ENCODE data around the gene EPS8L1.
"Not testable (repeated sequence)": the region's sequence is repeated elsewhere in the genome, so short reads cannot be mapped to it uniquely, and the experiment has no call there.

EPS8L1 gene

DNA sequence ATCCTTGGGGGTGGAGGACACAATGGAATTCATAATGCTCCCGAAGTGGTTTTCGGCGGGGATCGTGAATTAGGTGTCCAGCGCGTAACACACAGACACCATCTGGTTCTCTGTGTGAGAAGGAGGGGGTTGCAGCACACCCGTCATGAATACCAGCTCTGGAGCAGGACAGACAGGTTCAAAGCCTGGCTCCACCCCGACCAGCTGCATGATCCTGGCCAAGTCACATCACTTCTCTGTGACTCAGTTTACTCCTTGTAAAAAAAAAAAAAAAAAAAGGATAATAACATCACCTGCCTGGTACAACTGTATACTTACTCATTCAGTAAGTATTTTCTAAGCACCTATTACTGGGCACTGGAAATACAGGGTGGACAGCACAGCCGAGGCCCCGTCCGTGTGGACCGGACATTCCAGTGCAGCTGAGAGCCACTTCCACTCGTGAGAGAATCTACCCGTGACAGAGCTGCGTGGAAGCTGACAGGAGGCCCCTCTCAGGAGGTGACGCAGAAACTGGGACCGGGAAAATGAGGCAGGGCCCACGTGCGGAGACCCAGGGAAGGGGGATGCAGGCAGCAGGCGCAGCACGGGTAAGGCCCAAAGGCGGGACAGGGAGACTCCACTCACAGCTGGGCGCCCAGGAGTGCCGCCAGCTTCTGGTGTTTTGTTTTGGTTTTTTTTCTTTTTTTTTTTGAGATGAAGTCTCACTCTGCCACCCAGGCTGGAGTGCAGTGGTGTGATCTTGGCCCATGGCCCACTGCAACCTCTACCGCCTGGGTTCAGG lies 24.7 kb upstream of the EPS8L1 start:
- no peak for DNase-seq

GRCh38 chr19:55053735-55054134 lies 21.9 kb upstream of the EPS8L1 start:
- no peak for DNase-seq

GRCh38 chr19:55056827-55057226 lies 18.8 kb upstream of the EPS8L1 start:
- no peak for DNase-seq

GRCh38 chr19:55058781-55059610 lies 16.7 kb upstream of the EPS8L1 start:
- DNase-seq, result no peak

DNA sequence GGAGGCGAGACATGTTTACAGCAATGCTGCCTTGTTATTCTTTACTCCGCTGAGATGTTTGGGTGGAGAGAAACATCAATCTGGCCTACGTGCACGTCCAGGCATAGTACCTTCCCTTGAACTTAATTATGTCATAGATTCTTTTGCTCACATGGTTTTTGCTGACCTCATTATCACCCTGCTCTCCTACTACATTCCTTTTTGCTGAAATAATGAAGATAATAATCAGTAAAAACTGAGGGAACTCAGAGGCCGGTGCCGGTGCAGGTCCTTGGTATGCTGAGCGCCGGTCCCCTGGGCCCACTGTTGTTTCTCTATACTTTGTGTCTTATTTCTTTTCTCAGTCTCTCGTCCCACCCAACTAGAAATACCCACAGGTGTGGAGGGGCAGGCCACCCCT lies 15.4 kb upstream of the EPS8L1 start:
- not testable (repeated sequence) for DNase-seq

GRCh38 chr19:55062735-55063491 lies 12.8 kb upstream of the EPS8L1 start, which contains the start of gene RDH13:
TSS of gene RDH13 (minus strand) at chr19:55063148. CDS start at chr19:55063032, 116 bp downstream.
- DNase-seq, result peak; percentile 94

- DNase-seq, result no peak
Measured at GRCh38 chr19:55063492-55063843, 12.2 kb upstream of the EPS8L1 start.

DNA sequence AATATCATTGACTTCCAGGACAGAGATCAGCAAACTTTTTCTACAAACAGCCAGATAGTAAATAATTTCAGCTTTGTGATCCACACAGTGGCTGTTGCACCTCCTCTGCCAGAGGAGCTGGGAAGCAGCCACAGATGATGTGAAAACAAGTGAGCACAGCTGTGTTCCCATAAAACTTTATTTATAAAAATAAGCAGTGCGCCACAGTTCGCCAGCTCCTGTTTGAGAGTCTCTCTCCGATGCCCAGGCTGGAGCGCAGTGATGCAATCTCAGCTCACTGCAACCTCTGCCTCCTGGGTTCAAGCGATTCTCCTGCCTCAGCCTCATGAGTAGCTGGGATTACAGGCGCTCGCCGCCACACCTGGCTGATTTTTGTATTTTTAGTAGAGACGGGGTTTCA lies 10.2 kb upstream of the EPS8L1 start:
- not testable (repeated sequence) for DNase-seq

DNA sequence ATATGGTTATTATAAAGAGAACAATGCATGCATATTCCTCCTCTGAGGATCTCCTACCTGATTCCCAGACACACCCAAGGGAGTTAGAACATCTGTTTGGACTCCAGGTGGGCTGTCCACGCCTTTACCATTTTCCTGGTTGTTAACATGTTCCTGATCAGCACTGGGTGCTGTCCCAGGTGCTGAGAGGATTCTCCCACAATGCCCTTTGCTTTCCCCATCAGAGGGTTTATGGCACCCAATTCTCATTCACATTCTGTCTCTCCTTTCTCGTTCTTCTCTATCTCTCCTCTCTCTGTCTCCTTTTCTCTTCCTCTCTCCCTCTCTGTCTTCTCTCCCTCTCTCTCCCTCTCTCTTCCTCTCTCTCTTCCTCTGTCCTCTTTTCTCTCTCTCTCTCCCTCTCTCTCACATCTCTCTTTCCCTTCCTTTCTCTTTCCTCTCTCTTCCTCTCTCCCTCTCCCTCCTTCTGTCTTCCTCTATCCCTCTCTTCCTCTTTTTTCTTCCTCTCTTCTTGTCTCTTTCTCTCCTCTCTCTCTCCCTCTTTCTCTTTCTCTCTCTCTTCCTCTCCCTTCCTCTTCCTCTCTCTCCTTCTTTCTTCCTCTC lies 9.5 kb upstream of the EPS8L1 start:
- DNase-seq, result no peak

DNA sequence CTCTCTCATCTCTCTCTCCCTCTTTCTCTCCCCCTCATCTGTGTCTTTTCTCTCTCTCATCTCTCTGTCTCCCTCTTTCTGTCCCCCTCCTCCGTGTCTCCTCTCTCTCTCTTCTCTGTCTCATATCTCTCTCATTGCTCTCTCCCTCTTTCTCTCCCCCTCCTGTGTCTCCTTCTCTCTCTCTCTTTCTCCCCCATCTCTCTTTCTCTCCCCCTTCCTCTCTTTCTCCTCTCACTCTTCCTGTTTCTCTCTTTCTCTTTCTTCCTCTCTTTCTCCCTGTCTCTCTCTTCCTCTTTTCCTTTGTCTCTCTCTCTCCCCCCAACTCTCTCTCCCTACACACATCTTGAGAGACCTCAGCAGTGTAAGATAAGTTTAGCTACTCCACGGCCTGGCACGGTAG lies 7.8 kb upstream of the EPS8L1 start:
- DNase-seq, result no peak

DNA sequence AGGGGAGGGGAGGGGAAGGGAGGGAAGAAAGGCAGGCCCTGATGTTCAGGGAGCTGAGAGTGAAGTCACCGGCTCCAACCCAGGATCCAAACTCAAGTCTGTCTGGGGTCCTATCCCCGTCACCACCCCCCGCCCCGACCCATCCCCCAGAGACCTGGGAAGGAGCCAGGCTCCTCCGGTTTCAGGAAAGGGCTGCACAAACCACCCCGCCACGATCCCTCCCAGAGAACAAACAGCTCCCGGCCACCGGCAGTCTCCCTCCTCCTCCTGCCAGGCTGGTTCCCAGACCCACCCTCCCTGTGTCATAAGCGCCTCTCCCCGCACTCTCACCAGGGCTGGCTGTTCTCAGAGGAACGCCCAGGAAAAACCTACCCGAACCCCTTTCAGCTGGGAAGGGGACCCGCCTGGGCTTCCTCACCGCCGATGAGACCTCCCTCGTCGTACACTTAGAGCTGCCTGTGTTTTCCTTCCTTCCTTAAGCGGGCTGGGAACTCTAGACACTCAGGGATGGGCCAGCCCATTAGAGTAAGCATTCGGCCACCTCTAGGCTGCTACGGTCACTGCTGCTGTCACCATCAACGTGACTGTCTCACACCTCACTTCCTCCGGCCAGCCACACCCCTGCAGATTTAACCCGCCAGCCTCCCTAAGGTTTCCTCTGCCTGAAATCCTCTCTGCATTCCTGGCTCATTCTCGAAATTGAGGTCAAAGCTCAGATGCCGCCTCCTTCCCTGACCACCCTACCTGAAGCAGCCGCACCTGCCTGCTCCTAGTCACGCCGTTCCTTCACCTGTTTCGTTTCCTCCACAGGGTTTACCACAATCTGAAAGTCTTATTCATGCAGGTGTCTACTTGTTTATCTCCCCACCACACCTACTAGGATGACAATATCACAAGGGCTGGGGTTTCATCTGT lies 6.5 kb upstream of the EPS8L1 start:
- no peak for DNase-seq

DNA sequence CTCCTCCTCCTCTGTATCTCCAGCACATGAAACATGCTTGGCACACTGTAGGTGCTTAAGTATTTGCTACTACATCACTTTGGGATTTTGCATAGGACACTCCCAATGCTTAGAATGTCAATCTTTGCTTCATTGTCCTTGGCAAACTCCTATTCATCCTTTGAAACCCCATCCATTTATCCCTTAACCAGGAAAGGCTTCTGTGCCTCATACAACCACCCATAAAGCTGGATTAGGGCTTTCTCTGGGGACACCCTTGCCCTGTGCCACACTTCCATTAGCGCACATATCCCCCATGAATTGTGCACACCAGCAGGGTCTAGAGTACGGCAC lies 5.8 kb upstream of the EPS8L1 start:
- no peak for DNase-seq

- DNase-seq, result no peak
Measured at GRCh38 chr19:55070466-55071128, 5.1 kb upstream of the EPS8L1 start.

DNA sequence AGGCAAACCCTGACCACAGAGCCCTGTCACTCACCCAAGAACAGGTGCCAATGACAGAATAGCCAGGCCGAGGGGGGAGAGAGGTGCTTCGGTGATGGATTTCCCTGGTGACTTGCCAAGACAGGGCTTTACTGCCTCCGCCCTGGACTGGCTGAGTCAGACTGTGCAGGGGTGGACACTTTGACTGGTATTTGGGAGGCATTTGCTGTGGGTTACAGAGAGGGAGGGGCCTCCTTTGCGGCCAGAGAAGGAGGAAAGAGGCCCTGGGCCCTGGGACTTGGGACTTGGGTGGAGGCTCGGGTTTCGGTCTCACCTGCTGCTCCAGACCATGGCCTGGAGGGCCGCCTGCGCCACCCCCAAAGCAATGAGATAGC lies 4.6 kb upstream of the EPS8L1 start:
- no peak for DNase-seq

GRCh38 chr19:55071913-55072312 lies 3.8 kb upstream of the EPS8L1 start:
- no peak for DNase-seq

GRCh38 chr19:55076321-55076720 lies 652 bp downstream of the EPS8L1 start:
- no peak for DNase-seq

DNA sequence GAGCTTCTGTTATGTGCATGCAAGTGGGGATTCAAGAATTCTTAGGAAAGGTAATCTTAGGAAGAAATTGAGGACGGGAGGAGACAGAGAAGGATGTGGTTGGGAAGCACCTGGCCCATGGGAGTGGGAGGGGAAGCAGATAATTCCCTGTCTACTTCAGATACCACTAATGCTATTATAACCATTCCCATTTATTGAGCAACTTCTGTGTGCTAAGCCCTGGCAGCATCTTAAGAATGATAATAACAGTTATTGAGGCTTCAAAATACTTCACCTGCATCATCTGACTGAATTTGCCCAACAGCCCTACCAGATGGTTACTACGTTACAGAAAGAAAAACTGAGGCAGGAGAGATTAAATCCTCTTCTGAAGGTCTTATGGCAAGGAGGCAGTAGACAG lies 1.4 kb downstream of the EPS8L1 start:
- DNase-seq, result no peak

GRCh38 chr19:55078996-55079395 lies 3.3 kb downstream of the EPS8L1 start:
- DNase-seq, result no peak

DNA sequence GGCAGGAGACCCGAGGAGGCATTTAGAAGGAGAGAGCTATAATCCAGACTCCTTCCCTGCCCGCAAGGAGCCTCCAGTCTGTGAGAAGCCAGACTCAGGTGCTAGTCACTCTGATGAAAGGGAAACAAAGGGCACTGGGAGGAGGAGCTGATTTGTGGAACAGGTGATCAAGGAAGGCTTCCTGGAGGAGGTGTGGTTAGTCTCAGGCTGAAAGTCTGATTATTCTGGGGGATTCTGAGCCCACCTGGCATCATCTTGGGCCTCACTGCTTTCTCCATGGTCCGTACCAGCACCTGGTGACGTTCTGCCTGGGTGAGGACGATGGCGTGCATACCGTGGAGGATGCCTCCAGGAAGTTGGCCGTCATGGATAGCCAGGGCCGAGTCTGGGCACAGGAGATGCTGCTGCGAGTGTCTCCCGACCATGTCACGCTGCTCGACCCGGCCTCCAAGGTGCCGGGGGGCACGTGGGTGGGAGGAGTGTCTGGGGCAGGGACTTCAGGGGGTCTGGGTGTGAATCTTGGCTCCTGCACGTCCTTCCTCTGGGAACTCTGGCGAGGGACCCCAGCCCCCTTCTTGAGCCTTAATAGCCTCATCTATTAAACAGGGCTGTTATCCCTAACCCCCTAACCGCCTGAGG lies 3.9 kb downstream of the EPS8L1 start:
- no peak for DNase-seq

DNA sequence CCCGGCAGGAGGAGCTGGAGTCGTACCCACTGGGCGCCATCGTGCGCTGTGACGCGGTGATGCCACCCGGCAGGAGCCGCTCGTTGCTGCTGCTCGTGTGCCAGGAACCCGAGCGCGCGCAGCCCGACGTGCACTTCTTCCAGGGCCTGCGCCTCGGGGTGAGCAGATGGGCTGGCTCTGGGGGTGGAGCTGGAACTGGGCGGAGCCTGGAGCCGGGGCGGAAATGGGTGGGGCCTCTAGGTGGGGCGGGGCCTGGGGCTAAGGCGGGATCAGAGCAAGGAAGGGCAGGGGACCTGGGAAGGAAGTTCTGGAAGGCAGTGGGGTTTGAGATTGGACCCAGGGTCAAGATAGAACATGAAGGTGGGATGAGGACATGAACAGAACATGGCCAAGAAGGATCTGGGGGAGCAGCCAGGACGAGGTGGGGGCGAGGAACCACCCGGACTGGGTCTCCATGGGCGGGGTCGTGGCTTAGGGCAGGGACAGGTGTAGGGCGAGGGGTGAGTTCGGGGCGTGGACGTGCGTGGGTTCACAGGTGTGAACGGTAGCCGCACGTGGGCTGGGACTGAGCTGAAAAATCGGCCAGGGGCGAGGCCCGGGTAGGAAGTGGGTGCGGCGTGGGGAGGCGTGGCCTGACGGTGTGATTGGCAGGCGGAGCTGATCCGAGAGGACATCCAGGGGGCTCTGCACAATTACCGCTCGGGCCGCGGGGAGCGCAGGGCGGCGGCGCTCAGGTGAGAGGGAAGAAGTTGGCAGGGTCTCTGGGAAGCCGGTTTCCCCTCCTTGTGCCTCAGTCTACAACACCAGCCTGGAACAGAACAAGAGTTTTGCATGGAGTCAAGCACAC lies 4.7 kb downstream of the EPS8L1 start:
- peak; percentile 74 for DNase-seq
